K562 (cell line): ENCODE data around the gene PACS2. TPM values are rescaled to one million over a fixed set of nuclear protein-coding genes. Genes with fewer than 3 reads are reported as not detected.

Experiments
- ATAC-seq: fragments of 200-7000 bp; cut with Tn5 transposase; 3 replicates; pipeline ENCODE4 v1.9.1; 2020; ENCODE audit warnings: moderate library complexity
- BruUV-seq: library from RNA; stranded (reverse); fragments of 400-500 nt; replicated peaks from 2 replicates; lab custom pipeline; 2021; lab: Mats Ljungman, UMichigan
- CTCF ChIA-PET: fragments of 300-600 bp; formaldehyde crosslinking; extraction: SDS; loops from one replicate; lab custom pipeline; 2021; ENCODE audit warnings: low intra/inter-chr PET ratio; lab: Yijun Ruan, JAX
- POLR2A ChIA-PET: fragments of 300-600, 350-650 bp; sonication (Branson Sonifier 250); formaldehyde crosslinking; extraction: SDS; loops from one replicate; lab custom pipeline; 2021; ENCODE audit warnings: antibody characterized with exemption, inconsistent platforms; lab: Yijun Ruan, JAX
- DNase-seq, 4 experiments: peaks; one replicate each; pipeline versions ENCODE4 v3.0.0 to v3.0.0-alpha.2; 2011 to 2018; ENCODE audit warnings: low spot score in 3 of 4, mixed read lengths in 3 of 4; ENCODE audit errors: extremely low read depth in 1 of 4
- FAIRE-seq: peaks from 2 replicates; lab custom pipeline; 2011; peaks lifted over from hg19 to GRCh38; lab: Jason Lieb, UNC
- H2AFZ ChIP-seq: 2 replicates; pipeline ENCODE4 v1.6.0; 2011; ENCODE audit warnings: low read depth, low read length, control low read depth, inconsistent platforms
- H3K27ac ChIP-seq: fragments of 200-600 bp; 3 replicates; pipeline ENCODE4 v1.8.0; 2011; ENCODE audit warnings: low read depth, mild to moderate bottlenecking, control low read depth, inconsistent platforms, low read length, moderate library complexity, mixed read lengths; ENCODE audit errors: extremely low read depth
- H3K27me3 ChIP-seq, 2 experiments: fragments of 300-600 bp in 1 of 2; 2 replicates in 1 of 2; 3 replicates in 1 of 2; pipeline versions ENCODE4 v1.6.0 to v1.8.0; 2011; ENCODE audit warnings: inconsistent platforms in 2 of 2, low read length in 2 of 2, mild to moderate bottlenecking in 1 of 2, mixed read lengths in 1 of 2, moderate library complexity in 1 of 2; ENCODE audit not compliant: control insufficient read depth in 2 of 2, insufficient read depth in 2 of 2
- H3K36me3 ChIP-seq: fragments of 300-600 bp; 3 replicates; pipeline ENCODE4 v1.8.0; 2011; ENCODE audit warnings: mild to moderate bottlenecking, low read length, inconsistent platforms; ENCODE audit not compliant: control insufficient read depth, insufficient read depth
- H3K4me1 ChIP-seq, 2 experiments: fragments of 200-600 bp in 1 of 2; replicated peaks in 1 of 2; 2 replicates in 1 of 2; 3 replicates in 1 of 2; pipeline versions ENCODE4 v1.5.1 to v1.8.0; 2011; ENCODE audit warnings: inconsistent platforms in 2 of 2, low read length in 2 of 2, mild to moderate bottlenecking in 1 of 2, mixed read lengths in 1 of 2, moderate library complexity in 1 of 2; ENCODE audit not compliant: control insufficient read depth in 2 of 2, insufficient read depth in 2 of 2
- H3K4me2 ChIP-seq: 2 replicates; pipeline ENCODE4 v1.6.1; 2011; ENCODE audit warnings: low read length, control low read depth, inconsistent platforms, mixed read lengths; ENCODE audit not compliant: insufficient read depth
- H3K4me3 ChIP-seq: fragments of 200-600 bp; sonication (generic), shearing (Covaris generic); 2 replicates; pipeline ENCODE4 v1.5.1; 2016; ENCODE audit warnings: control low read depth, inconsistent platforms
- H3K79me2 ChIP-seq: fragments of 200-600 bp; 3 replicates; pipeline ENCODE4 v1.8.0; 2011; ENCODE audit warnings: low read length, inconsistent platforms; ENCODE audit not compliant: control insufficient read depth, insufficient read depth
- H3K9ac ChIP-seq, 2 experiments: 2 replicates each; pipeline versions ENCODE4 v1.6.0 to v1.6.1; 2011; ENCODE audit warnings: low read depth in 2 of 2, low read length in 2 of 2, control low read depth in 1 of 2, inconsistent platforms in 1 of 2, mild to moderate bottlenecking in 1 of 2, mixed read lengths in 1 of 2; ENCODE audit not compliant: insufficient read depth in 1 of 2
- H3K9me1 ChIP-seq: one replicate; pipeline ENCODE4 v1.6.0; 2011; ENCODE audit warnings: inconsistent platforms, mild to moderate bottlenecking, low read length, moderate library complexity; ENCODE audit not compliant: control insufficient read depth, insufficient read depth
- H3K9me3 ChIP-seq: replicated peaks from 2 replicates; pipeline ENCODE4 v1.5.1; 2011; ENCODE audit warnings: low read depth, low read length, inconsistent platforms; ENCODE audit not compliant: control insufficient read depth, insufficient read depth
- H4K20me1 ChIP-seq: replicated peaks from 2 replicates; pipeline ENCODE4 v1.6.1; 2011; ENCODE audit warnings: low read length, inconsistent platforms, mixed read lengths; ENCODE audit not compliant: control insufficient read depth, insufficient read depth
- CTCFL ChIP-seq: IDR thresholded peaks from 2 replicates; pipeline ENCODE4 v1.6.1; 2011; ENCODE audit warnings: borderline replicate concordance, low read depth, mild to moderate bottlenecking, moderate library complexity, low read length; ENCODE audit not compliant: insufficient read depth, poor library complexity, severe bottlenecking
- HINFP ChIP-seq: fragments of 450-650 bp; conservative IDR thresholded peaks from 2 replicates; pipeline ENCODE4 v1.6.1; 2016; ENCODE audit warnings: missing genetic modification characterization, low read depth, mild to moderate bottlenecking, control low read depth, missing compliant biosample characterization
- MCM7 ChIP-seq, 2 experiments: fragments of 450-650 bp; IDR thresholded peaks; 2 replicates each; pipeline ENCODE4 v1.6.1; 2016 to 2018
- RBFOX2 ChIP-seq: fragments of 200-400 bp; formaldehyde crosslinking; IDR thresholded peaks from 2 replicates; pipeline ENCODE4 v1.6.1; 2017; ENCODE audit warnings: low read depth, mild to moderate bottlenecking, low read length, moderate library complexity
- SLC30A9 ChIP-seq: fragments of 250-450 bp; sonication (Bioruptor Pico); IDR thresholded peaks from 2 replicates; pipeline ENCODE4 v1.8.0; 2022; ENCODE audit warnings: mild to moderate bottlenecking, moderate library complexity
- THRA ChIP-seq: fragments of 450-650 bp; IDR thresholded peaks from 2 replicates; pipeline ENCODE4 v1.6.1; 2017; ENCODE audit warnings: mild to moderate bottlenecking, moderate library complexity
- ZFP36 ChIP-seq: fragments of 150-350 bp; IDR thresholded peaks from 2 replicates; pipeline ENCODE4 v1.6.1; 2018; ENCODE audit warnings: low read length, low read depth; ENCODE audit not compliant: partially characterized antibody
- ZNF184 ChIP-seq: sonication (generic); formaldehyde crosslinking; IDR thresholded peaks from 2 replicates; pipeline ENCODE4 v1.5.0; 2020; ENCODE audit warnings: missing genetic modification reagents
- ZNF511 ChIP-seq: sonication (generic); formaldehyde crosslinking; IDR thresholded peaks from 2 replicates; pipeline ENCODE4 v1.8.0; 2022; ENCODE audit warnings: mild to moderate bottlenecking, missing genetic modification reagents
- WGBS: fragments of 100-300 bp; shearing (Covaris generic); methylation state at CpG from one replicate; pipeline ENCODE4 v1.1.6; 2016; ENCODE audit warnings: low coverage, mixed read lengths; ENCODE audit not compliant: insufficient coverage; ENCODE audit errors: missing lambda C conversion rate; 5-methylcytosine and 5-hydroxymethylcytosine counted together
- in situ Hi-C: fragments of 300-500 bp; cut with MboI; formaldehyde crosslinking; loops from 4 replicates; pipeline ENCODE4 v1.15.0; 2018; ENCODE audit warnings: inconsistent platforms, mixed read lengths
- intact Hi-C: fragments of 100-400 bp; cut with micrococcal nuclease; formaldehyde crosslinking; loops from 2 replicates; pipeline ENCODE4 v1.14.2; 2022
- polyA plus RNA-seq, 8 experiments: library from polyadenylated mRNA; depleted of rRNA in 4 of 8; stranded (reverse) in 5 of 8; unstranded in 3 of 8; fragments of >200 nt; fragmentation: Nextera tagmentation in 2 of 8; fragmentation: Illumina TruSeq in 1 of 8; extraction: Ambion mirVana in 2 of 8; extraction: Trizol in 1 of 8; gene quantifications; 2 replicates each; pipeline versions ENCODE4 v1.2.1 to v1.2.3, GENCODE V29; 2011 to 2014; ENCODE audit warnings: inconsistent platforms in 1 of 8, missing spikeins in 1 of 8
- total RNA-seq, 7 experiments: library from RNA; depleted of rRNA in 6 of 7; stranded (reverse); fragments of >200 nt in 6 of 7; fragmentation: Illumina TruSeq in 2 of 7; extraction: Trizol in 2 of 7; gene quantifications; 2 replicates each; pipeline versions ENCODE4 v1.2.1 to v1.2.3, GENCODE V29; 2011 to 2021; ENCODE audit warnings: low replicate concordance in 1 of 7

The PACS2 gene
- total and polyA plus RNA-seq, 9 of the 15 experiments (the other 6 are each of a cell fraction or from before 2014, with no cell fraction given), result 0.11 to 20.8 (median 9.9) TPM

- no peak overlapping the region for H2AFZ ChIP-seq
- no peaks in the 10 kb centered on the region for H4K20me1 ChIP-seq
- peaks cover 6% of the 10 kb centered on the region for H3K9me1 ChIP-seq
- intact Hi-C loops, result no loop called here
- 100% methylated on average over 2 of the region's 12 CpGs for WGBS
- in situ Hi-C loops, result no loop called here
- H3K4me2 ChIP-seq, result no peak overlapping the region
- peaks cover 87% of the 10 kb centered on the region for H3K79me2 ChIP-seq
- peaks cover 8 to 53% of the 10 kb centered on the region in 2 experiments; a peak in 4 of 5 replicates for H3K4me1 ChIP-seq
- H3K27ac ChIP-seq, result no peak overlapping the region
- FAIRE-seq (no peak), ATAC-seq (no peak), DNase-seq (no peak)
- TF ChIP-seq RBFOX2 (0 out of 2 replicates have a peak, but pooled peaks have one; percentile 41), ZNF511 (CRISPR knock-in tag) (no peak)
- H3K4me3 ChIP-seq, result no peak overlapping the region
- peaks cover 55% of the 10 kb centered on the region; the same call in 2 of the 3 replicates for H3K36me3 ChIP-seq
- CTCF ChIA-PET, result no interaction called here
- no peaks in the 10 kb centered on the region for H3K27me3 ChIP-seq
- POLR2A ChIA-PET, result interaction anchor here (0.6 kb wide), 1 partner anchor 52 kb away, joined by 3 read pairs; no protein-coding TSS in a partner anchor
- no TSS peak for BruUV-seq
- no peak overlapping the region for H3K9ac ChIP-seq
- no peaks in the 10 kb centered on the region; the same call in 1 of the 2 replicates for H3K9me3 ChIP-seq
These were observed 110.3 kb downstream of the PACS2 start for GRCh38 chr14:105424861-105425260.

GRCh38 chr14:105425823-105426247 lies 111.3 kb downstream of the PACS2 start:
- intact Hi-C loops (no loop called here), in situ Hi-C loops (no loop called here)
- no peaks in the 10 kb centered on the region for H4K20me1 ChIP-seq
- H3K9me1 ChIP-seq, result peaks cover 6% of the 10 kb centered on the region
- H3K27ac ChIP-seq, result no peak overlapping the region
- 95% methylated on average over 4 of the region's 23 CpGs for WGBS
- ChIA-PET POLR2A (interaction anchor here (0.6 kb wide), 1 partner anchor 31 kb away, joined by 3 read pairs; no protein-coding TSS in a partner anchor), CTCF (no interaction called here)
- H3K4me1 ChIP-seq, result peaks cover 7 to 47% of the 10 kb centered on the region in 2 experiments; a peak in 4 of 5 replicates
- H2AFZ ChIP-seq, result no peak overlapping the region
- BruUV-seq, result no TSS peak
- peaks cover 65% of the 10 kb centered on the region for H3K36me3 ChIP-seq
- FAIRE-seq (no peak), DNase-seq (no peak), ATAC-seq (no peak)
- no peaks in the 10 kb centered on the region for H3K27me3 ChIP-seq
- H3K79me2 ChIP-seq, result peaks cover 90% of the 10 kb centered on the region
- H3K4me3 ChIP-seq, result no peak overlapping the region
- H3K9me3 ChIP-seq, result no peaks in the 10 kb centered on the region; the same call in 1 of the 2 replicates
- no peak overlapping the region for H3K4me2 ChIP-seq
- H3K9ac ChIP-seq, result no peak overlapping the region
- TF ChIP-seq SLC30A9 (CRISPR knock-in tag) (no peak), THRA (no peak), HINFP (tag) (no peak), ZNF184 (no peak), ZFP36 (no peak), MCM7 (IDR thresholded peaks at IDR 0.05) (no peak), CTCFL (no peak)
